HG02870 (cell line): Measurements from ENCODE around the gene NRSN2.
"Not testable (repeated sequence)": the region's sequence is repeated elsewhere in the genome, so short reads cannot be mapped to it uniquely, and the experiment has no call there.

Source experiments
- ATAC-seq: cut with Tn5 transposase; IDR thresholded peaks from one replicate; pipeline ENCODE4 v1.9.1; 2021; ENCODE audit warnings: mild to moderate bottlenecking, moderate library complexity; ENCODE audit not compliant: unreplicated experiment

Gene NRSN2

GRCh38 chr20:373171-373890, 26.4 kb downstream of the NRSN2 start:
- no peak for ATAC-seq

DNA sequence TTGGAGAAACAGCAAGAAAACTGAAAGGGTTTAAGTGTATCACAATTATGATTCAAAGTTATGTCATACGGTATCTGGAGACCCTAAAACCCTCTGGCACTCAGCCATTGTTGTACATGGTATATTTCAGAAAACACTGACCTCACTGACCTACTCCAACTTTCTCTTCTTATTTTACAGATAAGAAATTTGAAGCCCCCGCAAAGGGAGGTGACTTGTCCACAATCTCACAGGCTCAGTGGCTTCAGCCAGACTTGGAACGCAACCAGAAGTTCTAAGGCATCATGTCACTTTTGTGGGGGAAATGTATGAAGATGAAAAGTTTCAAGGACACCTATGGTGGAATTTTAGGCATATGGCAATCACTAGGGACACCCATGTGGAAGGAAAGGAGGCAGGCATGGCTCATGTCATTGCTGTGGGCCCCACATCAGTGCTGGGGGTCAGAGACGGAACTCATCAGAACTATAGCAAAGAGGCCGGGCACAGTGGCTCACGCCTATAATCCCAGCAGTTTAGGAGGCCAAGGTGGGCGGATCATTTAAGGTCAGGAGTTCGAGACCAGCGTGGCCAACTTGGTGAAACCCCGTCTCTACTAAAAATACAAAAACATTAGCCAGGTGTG, 28.5 kb downstream of the NRSN2 start:
- no peak for ATAC-seq

DNA sequence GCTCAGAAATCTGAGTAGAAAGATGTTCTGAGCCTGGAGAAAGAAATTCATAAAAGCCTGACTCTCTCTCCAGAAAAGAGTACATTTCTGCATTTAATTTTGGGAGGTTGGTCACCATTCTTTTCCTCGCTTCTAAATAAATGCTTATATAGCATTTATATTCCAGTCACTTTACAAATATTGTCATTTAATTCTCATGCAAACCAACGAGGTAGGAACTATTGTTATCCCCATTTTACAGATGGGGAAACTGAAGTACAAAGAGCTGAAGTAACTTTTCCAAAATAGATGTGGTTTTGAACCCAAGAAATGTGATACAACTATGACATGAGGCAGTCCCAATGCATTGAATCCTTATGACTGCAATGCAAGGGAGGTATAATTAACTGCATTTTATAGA, 29.2 kb downstream of the NRSN2 start:
- ATAC-seq = no peak

DNA sequence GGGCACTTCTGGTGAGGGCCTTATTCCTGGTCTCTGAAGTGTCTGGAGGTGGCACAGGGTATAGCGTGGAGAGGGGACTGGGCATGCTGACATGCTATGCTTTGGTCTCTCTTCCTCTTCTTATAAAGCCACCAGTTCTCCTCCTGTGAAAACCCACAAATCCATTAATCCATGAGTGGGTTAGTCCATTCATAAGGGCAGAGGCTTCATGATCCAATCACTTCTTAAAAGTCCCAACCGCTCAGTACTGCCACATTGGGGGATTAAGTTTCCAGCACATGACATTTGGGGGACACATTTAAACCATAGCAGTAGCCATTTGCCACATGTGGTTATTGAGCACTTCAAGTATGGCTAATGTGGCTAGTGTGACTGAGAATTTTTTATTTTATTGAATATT, 29.8 kb downstream of the NRSN2 start:
- no peak for ATAC-seq

DNA sequence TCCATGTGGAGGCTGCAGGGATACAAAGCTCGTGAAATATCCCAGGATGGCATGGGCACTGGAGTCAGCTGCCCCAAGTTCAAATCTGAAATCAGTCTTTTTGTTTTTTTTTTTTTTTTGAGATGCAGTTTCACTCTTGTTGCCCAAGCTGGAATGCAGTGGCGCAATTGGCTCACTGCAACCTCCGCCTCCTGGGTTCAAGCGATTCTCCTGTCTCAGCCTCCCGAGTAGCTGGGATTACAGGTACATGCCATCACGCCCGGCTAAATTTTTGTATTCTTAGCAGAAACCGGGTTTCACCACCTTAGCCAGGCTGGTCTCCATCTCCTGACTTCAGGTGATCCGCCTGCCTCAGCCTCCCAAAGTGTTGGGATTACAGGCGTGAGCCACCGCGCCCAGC, 30.7 kb downstream of the NRSN2 start:
- not testable (repeated sequence) for ATAC-seq

DNA sequence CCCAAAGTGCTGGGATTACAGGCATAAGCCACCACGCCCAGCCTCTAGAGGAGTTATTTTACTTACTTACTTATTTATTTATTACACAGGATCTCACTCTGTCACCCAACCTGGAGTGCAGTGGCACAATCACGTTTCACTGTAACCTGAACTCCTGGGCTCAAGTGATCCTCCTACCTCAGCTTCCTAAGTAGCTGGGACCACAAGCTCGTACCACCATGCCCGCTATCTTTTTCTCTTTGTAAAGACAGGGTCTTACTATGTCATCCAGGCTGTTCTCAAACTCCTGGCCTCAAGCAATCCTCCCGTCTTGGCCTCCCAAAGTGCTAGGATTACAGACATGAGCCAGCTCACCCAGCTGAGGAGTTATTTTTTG, 32.0 kb downstream of the NRSN2 start:
- ATAC-seq = no peak

GRCh38 chr20:380763-381580, 34.1 kb downstream of the NRSN2 start:
- no peak for ATAC-seq

DNA sequence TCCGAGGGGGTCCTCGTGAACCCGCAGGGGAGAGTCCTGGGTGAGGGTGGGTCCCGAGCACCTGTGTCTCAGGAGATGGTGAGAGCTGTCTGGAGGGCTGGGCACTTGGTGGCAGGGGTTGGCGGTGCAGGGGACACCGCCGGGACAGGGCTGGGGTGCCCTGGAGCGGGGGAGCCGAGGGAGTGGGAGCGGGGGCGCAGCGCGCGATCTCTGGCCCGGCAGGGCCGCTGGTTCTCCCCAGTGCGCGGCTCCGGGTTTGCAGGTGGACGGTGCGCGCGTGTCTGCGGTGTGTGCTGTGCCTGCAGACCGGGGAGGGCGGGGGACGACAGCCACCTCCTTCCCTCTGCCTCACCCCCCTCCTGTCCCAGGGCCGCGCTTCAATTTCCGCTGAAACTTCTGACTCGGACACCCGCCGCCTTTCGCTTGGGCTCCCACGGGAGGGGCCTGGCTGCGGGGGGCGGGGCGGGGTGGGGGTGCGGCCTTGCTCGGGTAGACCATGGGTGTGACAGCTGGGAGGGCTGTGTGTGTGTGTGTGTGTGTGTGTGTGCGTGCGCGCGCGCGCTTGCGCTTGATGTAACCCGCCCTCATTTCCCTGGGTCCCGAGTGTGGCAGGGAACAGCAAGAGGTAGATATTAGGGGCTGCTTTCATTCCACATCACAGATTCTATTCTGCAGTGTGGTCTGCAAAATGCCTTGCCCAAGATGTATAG, 34.8 kb downstream of the NRSN2 start:
- peak; percentile 68 for ATAC-seq

DNA sequence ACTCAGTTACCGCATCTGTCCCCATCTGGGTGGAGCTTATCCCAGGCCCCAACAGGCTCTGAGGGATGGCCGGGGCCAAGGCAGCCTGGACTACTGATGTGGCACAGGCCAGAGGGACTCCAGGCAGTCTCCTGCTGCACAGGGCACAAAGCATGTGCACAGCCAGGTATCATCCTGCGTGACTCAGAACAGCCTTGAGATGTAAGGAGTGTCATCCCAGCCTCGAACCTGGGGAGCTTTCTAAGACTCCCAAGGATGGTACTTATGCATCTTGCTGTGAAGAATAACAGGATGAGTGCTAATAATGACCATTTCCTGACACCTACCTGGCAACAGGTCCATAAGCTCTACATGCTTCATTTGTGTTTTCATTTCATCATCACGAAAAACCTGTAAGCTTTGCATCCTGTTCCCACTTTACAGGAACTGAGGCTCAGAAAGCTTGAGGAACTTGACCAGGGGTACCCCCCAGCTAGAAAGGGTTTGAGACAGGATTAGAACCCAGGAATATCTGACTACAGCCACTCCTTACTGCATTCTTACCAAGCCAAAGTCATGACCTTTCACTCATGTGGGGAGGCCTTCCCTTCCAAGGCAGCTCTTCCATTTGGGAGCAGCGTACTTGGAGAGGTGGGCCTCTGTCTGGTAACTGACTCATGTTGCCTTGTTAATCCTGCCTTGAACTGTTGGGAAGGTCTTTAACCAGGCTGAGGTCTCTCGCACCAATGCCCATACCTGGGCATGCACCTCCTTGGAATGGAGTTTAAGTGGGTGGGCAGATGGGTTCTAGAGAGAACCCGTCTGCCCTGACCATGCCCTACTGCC, 35.6 kb downstream of the NRSN2 start:
- ATAC-seq = peak; percentile 9

- ATAC-seq = no peak
These were observed 37.0 kb downstream of the NRSN2 start for GRCh38 chr20:383889-384288.

DNA sequence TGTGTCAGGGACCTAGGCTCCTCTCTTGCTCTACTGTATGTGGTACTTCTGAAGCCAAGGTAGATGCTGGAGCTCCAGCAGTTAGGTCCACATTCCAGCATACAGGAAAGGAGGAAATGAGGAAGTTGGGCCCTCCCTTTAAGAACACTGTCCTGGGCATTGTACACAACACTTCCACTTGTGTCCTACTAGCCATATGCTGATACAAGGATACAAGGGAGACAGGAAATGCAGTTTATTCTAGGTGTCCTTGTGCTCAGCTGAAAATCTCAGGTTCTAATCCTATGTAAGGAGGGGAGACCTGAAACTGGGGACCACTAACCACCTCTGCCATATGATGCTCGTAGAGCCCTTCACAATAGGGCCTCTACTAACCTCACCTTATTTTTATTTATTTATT, 37.8 kb downstream of the NRSN2 start:
- ATAC-seq = no peak

GRCh38 chr20:385448-385847, 38.5 kb downstream of the NRSN2 start:
- ATAC-seq = no peak

DNA sequence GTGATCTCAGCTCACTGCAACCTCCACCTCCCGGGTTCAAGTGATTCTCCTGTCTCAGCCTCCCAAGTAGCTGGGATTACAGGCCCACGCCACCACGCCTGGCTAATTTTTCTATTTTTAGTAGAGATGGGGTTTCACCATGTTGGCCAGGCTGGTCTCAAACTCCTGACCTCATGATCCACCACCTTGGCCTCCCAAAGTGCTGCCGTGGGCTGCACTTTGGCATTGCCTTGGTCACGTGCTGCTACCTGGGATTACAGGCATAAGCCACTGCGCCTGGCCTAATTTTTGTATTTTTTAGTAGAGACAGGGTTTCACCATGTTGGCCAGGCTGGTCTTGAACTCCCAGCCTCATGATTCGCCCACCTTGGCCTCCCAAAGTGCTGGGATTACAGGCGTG, 39.7 kb downstream of the NRSN2 start:
- not testable (repeated sequence) for ATAC-seq

- no peak for ATAC-seq
These were observed 40.6 kb downstream of the NRSN2 start for GRCh38 chr20:387520-387919.

- no peak for ATAC-seq
These were observed 41.4 kb downstream of the NRSN2 start for GRCh38 chr20:388034-388994.

DNA sequence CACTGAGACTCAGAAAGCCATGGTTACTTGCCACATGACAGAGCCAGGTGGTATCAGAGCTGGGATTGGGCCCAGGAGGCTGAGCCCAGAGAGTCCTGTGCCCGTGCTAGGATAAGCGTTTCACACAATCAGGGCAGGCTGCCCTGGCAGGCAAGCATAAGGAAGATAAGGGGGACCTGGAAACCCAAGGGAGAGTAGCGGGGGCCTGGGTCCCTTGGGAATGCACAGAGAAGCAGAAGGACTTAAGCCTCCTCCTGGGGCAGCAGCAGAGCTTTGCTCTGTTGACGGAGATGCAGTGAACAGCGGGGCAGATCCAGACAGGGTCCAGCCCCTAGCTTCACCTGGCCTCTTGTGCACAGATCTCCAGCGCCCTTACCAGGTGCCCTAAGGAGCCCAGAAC, 42.3 kb downstream of the NRSN2 start:
- ATAC-seq = no peak

GRCh38 chr20:391041-391711, 44.3 kb downstream of the NRSN2 start:
- no peak for ATAC-seq

GRCh38 chr20:393296-393695, 46.4 kb downstream of the NRSN2 start:
- not testable (repeated sequence) for ATAC-seq

DNA sequence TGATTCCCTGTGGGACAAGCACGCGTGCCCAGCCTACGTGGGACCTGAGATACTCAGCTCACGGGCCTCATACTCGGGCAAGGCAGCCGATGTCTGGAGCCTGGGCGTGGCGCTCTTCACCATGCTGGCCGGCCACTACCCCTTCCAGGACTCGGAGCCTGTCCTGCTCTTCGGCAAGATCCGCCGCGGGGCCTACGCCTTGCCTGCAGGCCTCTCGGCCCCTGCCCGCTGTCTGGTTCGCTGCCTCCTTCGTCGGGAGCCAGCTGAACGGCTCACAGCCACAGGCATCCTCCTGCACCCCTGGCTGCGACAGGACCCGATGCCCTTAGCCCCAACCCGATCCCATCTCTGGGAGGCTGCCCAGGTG, 49.3 kb downstream of the NRSN2 start:
- no peak for ATAC-seq
